Right lobe of liver (tissue), 4 donors: ENCODE measurements around the gene ATAD3C.
"Not testable (repeated sequence)": the region's sequence is repeated elsewhere in the genome, so short reads cannot be mapped to it uniquely, and the experiment has no call there.

Experiments used
- CTCF ChIP-seq, 4 donors: fragments of 200-600 bp in 3 of 4; fragments of 450-650 bp in 1 of 4; IDR thresholded peaks; one replicate each; pipeline versions ENCODE4 v1.5.1 to v1.8.0; 2016 to 2022; ENCODE audit warnings: antibody characterized with exemption in 4 of 4, mild to moderate bottlenecking in 2 of 4
- POLR2A ChIP-seq: fragments of 450-650 bp; IDR thresholded peaks from one replicate; pipeline ENCODE4 v1.6.1; 2017; ENCODE audit warnings: antibody characterized with exemption, mild to moderate bottlenecking
- donor health status: DM: no; HTN: no; CAD: no.
- donor health status: DM: no; HTN: no; CAD: no.
- donor health status: DM: no; HTN: yes; CAD: no.

GRCh38 chr1:1485755-1486317 lies 36.3 kb downstream of the ATAD3C start:
- TF ChIP-seq CTCF (IDR thresholded peaks at IDR 0.05); POLR2A: not testable (repeated sequence)
